Upper lobe of left lung (tissue), 6 donors: Measurements from ENCODE around the gene PGS1. TPM values are rescaled to one million over a fixed set of nuclear protein-coding genes. Genes with fewer than 3 reads are reported as not detected.

Source experiments
- ATAC-seq, 2 donors: fragments of 200-7000 bp; cut with Tn5 transposase; one replicate each; pipeline ENCODE4 v1.9.1; 2022; ENCODE audit warnings: mild to moderate bottlenecking in 2 of 2, moderate library complexity in 2 of 2; ENCODE audit not compliant: low FRiP score in 2 of 2
- DNase-seq, 2 donors: peaks; one replicate each; pipeline ENCODE4 v3.0.0-alpha.2; 2019 to 2020
- H3K27ac ChIP-seq, 4 donors: fragments of 200-600 bp; sonication (generic); one replicate each; pipeline ENCODE4 v1.5.1; 2016 to 2019
- H3K27me3 ChIP-seq, 4 donors: fragments of 200-600 bp; sonication (generic); one replicate each; pipeline ENCODE4 v1.5.1; 2017 to 2019
- H3K36me3 ChIP-seq, 4 donors: fragments of 200-600 bp; sonication (generic); one replicate each; pipeline ENCODE4 v1.5.1; 2016 to 2019
- H3K4me1 ChIP-seq, 4 donors: fragments of 200-600 bp; sonication (generic); one replicate each; pipeline ENCODE4 v1.5.1; 2018 to 2019
- H3K4me3 ChIP-seq, 4 donors: fragments of 200-600 bp; sonication (generic); one replicate each; pipeline ENCODE4 v1.5.1; 2017 to 2019; ENCODE audit warnings: mild to moderate bottlenecking in 2 of 4, moderate library complexity in 1 of 4
- H3K9me3 ChIP-seq, 4 donors: fragments of 200-600 bp; sonication (generic); one replicate each; pipeline ENCODE4 v1.5.1; 2018 to 2019
- CTCF ChIP-seq, 6 experiments: fragments of 450-650 bp in 4 of 6; fragments of 200-600 bp in 2 of 6; sonication (generic) in 2 of 6; IDR thresholded peaks; one replicate each; pipeline ENCODE4 v1.5.1; 2016 to 2019; ENCODE audit warnings: antibody characterized with exemption in 6 of 6
- EP300 ChIP-seq, 4 donors: sonication (generic); formaldehyde crosslinking; IDR thresholded peaks; one replicate each; pipeline ENCODE4 v1.5.1; 2017; ENCODE audit warnings: antibody characterized with exemption in 4 of 4, control low read depth in 2 of 4
- POLR2A ChIP-seq, 4 donors: fragments of 450-650 bp; IDR thresholded peaks; one replicate each; pipeline ENCODE4 v1.5.1; 2016 to 2017; ENCODE audit warnings: antibody characterized with exemption in 4 of 4, mild to moderate bottlenecking in 2 of 4
- POLR2AphosphoS5 ChIP-seq, 2 donors: sonication (generic); formaldehyde crosslinking; IDR thresholded peaks; one replicate each; pipeline ENCODE4 v1.5.1; 2017; ENCODE audit warnings: antibody characterized with exemption in 2 of 2
- WGBS, 2 donors: methylation state at CpG; one replicate each; pipeline ENCODE4 v1.1.5; 2017 to 2018; 5-methylcytosine and 5-hydroxymethylcytosine counted together
- total RNA-seq, 6 donors: library from RNA; depleted of rRNA in 4 of 6; stranded (reverse); fragments of >200 nt in 4 of 6; gene quantifications; one replicate each; pipeline versions ENCODE4 v1.1.0 to v1.2.1, GENCODE V29; 2016 to 2021
- donor health status: DM: no; HTN: no; CAD: no; lungs with moderate emphysema.
- donor health status: DM: no; HTN: yes; CAD: no; lungs with severe emphysema.

The PGS1 gene
- total RNA-seq, 6 donors from 2014 or later, result 79.2 to 348 (median 92.3) TPM

- H3K4me1 ChIP-seq, result peaks cover 76 to 91% (median 83%) of the 10 kb centered on the region in 4 donors
- ATAC-seq (no peak), DNase-seq (no peak)
- no peaks in the 10 kb centered on the region for H3K27me3 ChIP-seq
- peaks cover 0 to 49% (median 24%) of the 10 kb centered on the region in 4 donors for H3K36me3 ChIP-seq
- WGBS, 2 donors, result 73 to 74% methylated on average over 9 of the region's 9 CpGs
- H3K9me3 ChIP-seq, result no peaks in the 10 kb centered on the region
- H3K4me3 ChIP-seq, result peak overlapping the region in 1 of 4 donors; percentile 99
- no peak for TF ChIP-seq POLR2A (IDR thresholded peaks at IDR 0.05)
- TF ChIP-seq POLR2AphosphoS5 (IDR thresholded peaks at IDR 0.05), result peak in 1 of 2 donors; percentile 15
- no peak for TF ChIP-seq EP300 (IDR thresholded peaks at IDR 0.05)
- peak overlapping the region; percentile 98 to 100 (median 98) for H3K27ac ChIP-seq
Observed at GRCh38 chr17:78355045-78355641, 23.3 kb upstream of the PGS1 start.

- WGBS, 2 donors, result 58 to 62% methylated on average over 3 of the region's 3 CpGs
- H3K4me1 ChIP-seq, result peaks cover 71 to 90% (median 81%) of the 10 kb centered on the region in 4 donors
- H3K27me3 ChIP-seq, result no peaks in the 10 kb centered on the region
- no peak for DNase-seq
- peak overlapping the region in 1 of 4 donors; percentile 99 for H3K4me3 ChIP-seq
- H3K27ac ChIP-seq, result peak overlapping the region; percentile 98 to 100 (median 98)
- H3K9me3 ChIP-seq, result no peaks in the 10 kb centered on the region
- peaks cover 0 to 49% (median 24%) of the 10 kb centered on the region in 4 donors for H3K36me3 ChIP-seq
- TF ChIP-seq POLR2AphosphoS5 (IDR thresholded peaks at IDR 0.05) (peak in 1 of 2 donors; percentile 81), POLR2A (IDR thresholded peaks at IDR 0.05) (peak in 1 of 4 donors; percentile 46), CTCF (IDR thresholded peaks at IDR 0.05) (no peak)
- no peak for ATAC-seq
Observed at GRCh38 chr17:78355701-78356100, 22.7 kb upstream of the PGS1 start.

- ATAC-seq, result no peak
- Histone ChIP-seq H3K27me3 (no peaks in the 10 kb centered on the region), H3K4me3 (peak overlapping the region in 3 of 4 donors; percentile 34 to 99 (median 85)), H3K9me3 (no peaks in the 10 kb centered on the region), H3K4me1 (peaks cover 70 to 88% (median 81%) of the 10 kb centered on the region in 4 donors), H3K36me3 (peaks cover 0 to 49% (median 24%) of the 10 kb centered on the region in 4 donors), H3K27ac (peak overlapping the region; percentile 98 to 100 (median 98))
- peak in 1 of 2 donors; percentile 84 for DNase-seq
- TF ChIP-seq POLR2A (IDR thresholded peaks at IDR 0.05), result peak in 3 of 4 donors; percentile 47 to 59 (median 56)
- TF ChIP-seq EP300 (IDR thresholded peaks at IDR 0.05), result peak in 2 of 4 donors; percentile 4 to 68
- TF ChIP-seq POLR2AphosphoS5 (IDR thresholded peaks at IDR 0.05), result peak; percentile 59 to 98
- peak in 1 of 6 experiments; percentile 31 for TF ChIP-seq CTCF (IDR thresholded peaks at IDR 0.05)
- 52 to 61% methylated on average over 12 to 16 of the region's 16 CpGs for WGBS, 2 donors
Observed at GRCh38 chr17:78356101-78356713, 22.2 kb upstream of the PGS1 start.

- no peak for ATAC-seq
- Histone ChIP-seq H3K36me3 (peaks cover 0 to 49% (median 24%) of the 10 kb centered on the region in 4 donors), H3K9me3 (no peaks in the 10 kb centered on the region), H3K27me3 (no peaks in the 10 kb centered on the region), H3K4me3 (peak overlapping the region; percentile 85 to 99 (median 89)), H3K27ac (peak overlapping the region; percentile 98 to 100 (median 98)), H3K4me1 (peaks cover 64 to 82% (median 72%) of the 10 kb centered on the region in 4 donors)
- WGBS, 2 donors, result 32 to 45% methylated on average over 5 to 7 of the region's 7 CpGs
- peak; percentile 70 to 82 for DNase-seq
- peak in 1 of 4 donors; percentile 42 for TF ChIP-seq EP300 (IDR thresholded peaks at IDR 0.05)
- TF ChIP-seq POLR2AphosphoS5 (IDR thresholded peaks at IDR 0.05), result peak; percentile 76 to 93
- peak in 1 of 4 donors; percentile 62 for TF ChIP-seq POLR2A (IDR thresholded peaks at IDR 0.05)
- TF ChIP-seq CTCF (IDR thresholded peaks at IDR 0.05), result peak in 1 of 6 experiments; percentile 12
Observed at GRCh38 chr17:78357177-78357586, 21.3 kb upstream of the PGS1 start.
